ENCODE measurements around the gene LDLRAD4.

LDLRAD4 gene

GRCh38 chr18:13573750-13574149, 355.2 kb downstream of the LDLRAD4 start:
- Histone ChIP-seq H3K4me3 (no peak overlapping the region), H3K4me2 (peak overlapping the region in 1 of 11 experiments; percentile 40; a peak in 1 of 22 replicates), H3K36me3 (peaks cover 0 to 20% (median 7%) of the 10 kb centered on the region in 11 experiments; a peak in 9 of 22 replicates), H4K20me1 (peaks cover 0 to 13% (median 0%) of the 10 kb centered on the region in 11 experiments; a peak in 3 of 22 replicates), H3K9me3 (replicated peaks in 1 of 11) (peaks cover 0 to 14% (median 0%) of the 10 kb centered on the region in 11 experiments; a peak in 5 of 22 replicates), H3K9ac (no peak overlapping the region), H3K27ac (peak overlapping the region in 1 of 11 experiments; percentile 13; a peak in 1 of 22 replicates), H3K4me1 (peaks cover 51 to 88% (median 70%) of the 10 kb centered on the region in 10 experiments), H3K27me3 (no peaks in the 10 kb centered on the region)
- no peak for TF ChIP-seq Cebpa-rat (IDR thresholded peaks at IDR 0.05)

GRCh38 chr18:13574355-13574754, 355.8 kb downstream of the LDLRAD4 start:
- Histone ChIP-seq H3K27me3 (no peaks in the 10 kb centered on the region), H3K4me3 (no peak overlapping the region), H3K27ac (peak overlapping the region in 4 of 11 experiments; percentile 10 to 23 (median 12); a peak in 3 of 22 replicates), H3K9me3 (replicated peaks in 1 of 11) (peaks cover 0 to 14% (median 0%) of the 10 kb centered on the region in 11 experiments; a peak in 5 of 22 replicates), H3K36me3 (peaks cover 0 to 20% (median 7%) of the 10 kb centered on the region in 11 experiments; a peak in 9 of 22 replicates), H3K9ac (no peak overlapping the region), H4K20me1 (peaks cover 0 to 15% (median 0%) of the 10 kb centered on the region in 11 experiments; a peak in 4 of 22 replicates), H3K4me2 (peak overlapping the region in 4 of 11 experiments; percentile 4 to 40 (median 37); a peak in 5 of 22 replicates), H3K4me1 (peaks cover 52 to 88% (median 70%) of the 10 kb centered on the region in 10 experiments)
- TF ChIP-seq Cebpa-rat (IDR thresholded peaks at IDR 0.05) = no peak

GRCh38 chr18:13574761-13575160, 356.2 kb downstream of the LDLRAD4 start:
- H3K9ac ChIP-seq = no peak overlapping the region
- H3K4me2 ChIP-seq = peak overlapping the region in 4 of 11 experiments; percentile 4 to 40 (median 37); a peak in 6 of 22 replicates
- peak overlapping the region in 4 of 11 experiments; percentile 3 to 23 (median 10); a peak in 2 of 22 replicates for H3K27ac ChIP-seq
- peaks cover 0 to 20% (median 7%) of the 10 kb centered on the region in 11 experiments; a peak in 9 of 22 replicates for H3K36me3 ChIP-seq
- peaks cover 0 to 19% (median under 1%) of the 10 kb centered on the region in 11 experiments; a peak in 6 of 22 replicates for H4K20me1 ChIP-seq
- TF ChIP-seq Cebpa-rat (IDR thresholded peaks at IDR 0.05) = no peak
- H3K27me3 ChIP-seq = no peaks in the 10 kb centered on the region
- H3K9me3 ChIP-seq (replicated peaks in 1 of 11) = peaks cover 0 to 14% (median 0%) of the 10 kb centered on the region in 11 experiments; a peak in 5 of 22 replicates
- H3K4me3 ChIP-seq = no peak overlapping the region
- H3K4me1 ChIP-seq = peaks cover 56 to 88% (median 70%) of the 10 kb centered on the region in 10 experiments

- Histone ChIP-seq H3K27ac (peak overlapping the region in 10 of 11 experiments; percentile 18 to 76 (median 44); a peak in 15 of 22 replicates), H3K4me3 (no peak overlapping the region; a peak in 1 of 20 replicates), H3K4me2 (peak overlapping the region; percentile 70 to 92 (median 74)), H3K4me1 (peaks cover 57 to 87% (median 70%) of the 10 kb centered on the region in 10 experiments), H3K36me3 (peaks cover 0 to 20% (median 7%) of the 10 kb centered on the region in 11 experiments; a peak in 9 of 22 replicates), H4K20me1 (peaks cover 0 to 37% (median 11%) of the 10 kb centered on the region in 11 experiments; a peak in 11 of 22 replicates), H3K27me3 (no peaks in the 10 kb centered on the region), H3K9ac (peak overlapping the region in 8 of 11 experiments; percentile 11 to 59 (median 44); a peak in 10 of 22 replicates), H3K9me3 (replicated peaks in 1 of 11) (peaks cover 0 to 14% (median 0%) of the 10 kb centered on the region in 11 experiments; a peak in 5 of 22 replicates)
- TF ChIP-seq Cebpa-rat (IDR thresholded peaks at IDR 0.05) = no peak
Measured at GRCh38 chr18:13576598-13576997, 358.0 kb downstream of the LDLRAD4 start.

GRCh38 chr18:13577091-13577697, 358.6 kb downstream of the LDLRAD4 start:
- Histone ChIP-seq H3K27me3 (no peaks in the 10 kb centered on the region), H3K4me2 (peak overlapping the region; percentile 71 to 92 (median 74)), H3K9ac (peak overlapping the region; percentile 10 to 69 (median 41); a peak in 16 of 22 replicates), H3K27ac (peak overlapping the region; percentile 28 to 76 (median 48); a peak in 19 of 22 replicates), H3K9me3 (replicated peaks in 1 of 11) (peaks cover 0 to 14% (median 0%) of the 10 kb centered on the region in 11 experiments; a peak in 5 of 22 replicates), H3K4me1 (peaks cover 56 to 87% (median 71%) of the 10 kb centered on the region in 10 experiments), H3K4me3 (peak overlapping the region in 2 of 10 experiments; percentile 29 to 32; a peak in 4 of 20 replicates), H3K36me3 (peaks cover 0 to 20% (median 7%) of the 10 kb centered on the region in 11 experiments; a peak in 9 of 22 replicates), H4K20me1 (peaks cover 0 to 43% (median 11%) of the 10 kb centered on the region in 11 experiments; a peak in 12 of 22 replicates)
- TF ChIP-seq Cebpa-rat (IDR thresholded peaks at IDR 0.05) = no peak

GRCh38 chr18:13577781-13578180, 359.2 kb downstream of the LDLRAD4 start:
- peaks cover 0 to 48% (median 11%) of the 10 kb centered on the region in 11 experiments; a peak in 12 of 22 replicates for H4K20me1 ChIP-seq
- peak overlapping the region in 8 of 11 experiments; percentile 7 to 69 (median 32); a peak in 10 of 22 replicates for H3K9ac ChIP-seq
- H3K27ac ChIP-seq = peak overlapping the region in 10 of 11 experiments; percentile 35 to 76 (median 48); a peak in 18 of 22 replicates
- TF ChIP-seq Cebpa-rat (IDR thresholded peaks at IDR 0.05) = no peak
- H3K4me1 ChIP-seq = peaks cover 56 to 85% (median 69%) of the 10 kb centered on the region in 10 experiments
- peak overlapping the region in 3 of 10 experiments; percentile 4 to 32 (median 29); a peak in 4 of 20 replicates for H3K4me3 ChIP-seq
- peaks cover 0 to 20% (median 7%) of the 10 kb centered on the region in 11 experiments; a peak in 9 of 22 replicates for H3K36me3 ChIP-seq
- peak overlapping the region; percentile 71 to 92 (median 74) for H3K4me2 ChIP-seq
- H3K9me3 ChIP-seq (replicated peaks in 1 of 11) = peaks cover 0 to 14% (median 0%) of the 10 kb centered on the region in 11 experiments; a peak in 5 of 22 replicates
- no peaks in the 10 kb centered on the region for H3K27me3 ChIP-seq

- H3K27ac ChIP-seq = peak overlapping the region in 3 of 11 experiments; percentile 68 to 76 (median 70); a peak in 4 of 22 replicates
- H3K36me3 ChIP-seq = peaks cover 0 to 20% (median 7%) of the 10 kb centered on the region in 11 experiments; a peak in 10 of 22 replicates
- no peaks in the 10 kb centered on the region for H3K27me3 ChIP-seq
- H3K9me3 ChIP-seq (replicated peaks in 1 of 11) = peaks cover 0 to 14% (median 0%) of the 10 kb centered on the region in 11 experiments; a peak in 5 of 22 replicates
- peaks cover 56 to 87% (median 70%) of the 10 kb centered on the region in 10 experiments for H3K4me1 ChIP-seq
- H3K4me2 ChIP-seq = peak overlapping the region; percentile 71 to 92 (median 74); a peak in 20 of 22 replicates
- H3K9ac ChIP-seq = peak overlapping the region in 2 of 11 experiments; percentile 64 to 69; a peak in 2 of 22 replicates
- TF ChIP-seq Cebpa-rat (IDR thresholded peaks at IDR 0.05) = no peak
- H4K20me1 ChIP-seq = peaks cover 0 to 48% (median 12%) of the 10 kb centered on the region in 11 experiments; a peak in 12 of 22 replicates
- H3K4me3 ChIP-seq = no peak overlapping the region
Measured at GRCh38 chr18:13578400-13578799, 359.8 kb downstream of the LDLRAD4 start.

GRCh38 chr18:13579874-13580273, 361.3 kb downstream of the LDLRAD4 start:
- Histone ChIP-seq H3K4me2 (peak overlapping the region; percentile 70 to 92 (median 77)), H3K36me3 (peaks cover 0 to 27% (median 3%) of the 10 kb centered on the region in 11 experiments; a peak in 7 of 22 replicates)

More at GRCh38 chr18:13579874-13580273, 361.3 kb downstream of the LDLRAD4 start:
- Histone ChIP-seq H3K4me1 (peaks cover 71 to 92% (median 85%) of the 10 kb centered on the region in 10 experiments), H3K27me3 (no peaks in the 10 kb centered on the region), H3K27ac (peak overlapping the region; percentile 20 to 76 (median 41); a peak in 17 of 22 replicates), H4K20me1 (peaks cover 0 to 57% (median 15%) of the 10 kb centered on the region in 11 experiments; a peak in 12 of 22 replicates), H3K9me3 (replicated peaks in 1 of 11) (peaks cover 0 to 5% (median 0%) of the 10 kb centered on the region in 11 experiments; a peak in 4 of 22 replicates), H3K9ac (peak overlapping the region in 7 of 11 experiments; percentile 15 to 43 (median 30); a peak in 11 of 22 replicates), H3K4me3 (no peak overlapping the region)
- no peak for TF ChIP-seq Cebpa-rat (IDR thresholded peaks at IDR 0.05)

Data from BLaER1 treated with 17β-estradiol and CSF1 and Interleukin-3, amounts not matched to agents 10 nM and 100 nM (cell line).